ENCODE data around the gene PCDHGA5. TPM values are rescaled to one million over a fixed set of nuclear protein-coding genes. Genes with fewer than 3 reads are reported as not detected.

PCDHGA5 gene
- total RNA-seq, 1 experiment from 2014 or later: 1.3 TPM

GRCh38 chr5:141356950-141357349, 7.0 kb upstream of the PCDHGA5 start:
- Histone ChIP-seq H2BK12ac (ENCODE audit: insufficient read length, low read depth, low read length) (no peak overlapping the region), H3K23ac (ENCODE audit: insufficient read length, low read depth, low read length) (no peak overlapping the region), H3K56ac (ENCODE audit: insufficient read length, low read depth, low read length) (no peak overlapping the region), H3K79me2 (ENCODE audit: insufficient read depth, low read length) (no peaks in the 10 kb centered on the region), H3K9ac (ENCODE audit: extremely low read depth, insufficient read length, low read length) (no peak overlapping the region), H2BK20ac (ENCODE audit: low read depth, low read length, poor library complexity, severe bottlenecking) (no peak overlapping the region), H3K14ac (ENCODE audit: insufficient read depth, low read length) (no peak overlapping the region), H2BK15ac (ENCODE audit: low read depth, low read length) (no peak overlapping the region), H2BK5ac (ENCODE audit: insufficient read length, low read length) (no peak overlapping the region), H3K79me1 (ENCODE audit: insufficient read depth, low read depth, low read length, poor library complexity, severe bottlenecking) (no peaks in the 10 kb centered on the region), H3K4me1 (ENCODE audit: insufficient read depth, low read length) (no peaks in the 10 kb centered on the region), H3K23me2 (ENCODE audit: insufficient read length, low read depth, low read length, poor library complexity, severe bottlenecking) (no peaks in the 10 kb centered on the region), H3K18ac (ENCODE audit: insufficient read length, low read depth, low read length) (no peak overlapping the region), H4K8ac (replicated peaks; ENCODE audit: insufficient read length, low read depth, low read length) (no peak overlapping the region), H3K27ac (ENCODE audit: insufficient read length, low read depth, low read length) (no peak overlapping the region), H3K9me3 (ENCODE audit: control insufficient read depth, low read depth, low read length) (peaks cover 29% of the 10 kb centered on the region), H4K91ac (ENCODE audit: insufficient read length, low read depth, low read length) (no peak overlapping the region), H2AK5ac (ENCODE audit: insufficient read length, low read length) (no peak overlapping the region), H3K4ac (ENCODE audit: low read depth, low read length) (no peak overlapping the region), H3T11ph (ENCODE audit: low read length) (no peak overlapping the region), H4K5ac (ENCODE audit: insufficient read length, low read depth, low read length) (no peak overlapping the region), H2BK120ac (ENCODE audit: low read depth, low read length, poor library complexity, severe bottlenecking) (no peak overlapping the region), H4K20me1 (ENCODE audit: control insufficient read depth, insufficient read depth, insufficient read length) (no peaks in the 10 kb centered on the region), H2AFZ (ENCODE audit: low read length) (no peak overlapping the region), H3K27me3 (ENCODE audit: insufficient read depth, low read length) (no peaks in the 10 kb centered on the region), H3K4me2 (ENCODE audit: insufficient read depth, insufficient read length, low read length) (no peak overlapping the region)
- no peak for TF ChIP-seq CTCF (conservative IDR thresholded peaks at IDR 0.05)
- no CpG with 5 or more reads among the region's 19 CpGs for WGBS (ENCODE audit: extremely low coverage, insufficient read length, low lambda C conversion rate)
- Mint-ChIP-seq H3K27me3 (ENCODE audit: low read depth) (peaks cover 3% of the 10 kb centered on the region), H3K27ac (no peak overlapping the region), H3K4me3 (no peak overlapping the region), H3K9me3 (peaks cover 61 to 64% of the 10 kb centered on the region in 2 experiments), H3K36me3 (ENCODE audit: insufficient read depth in 1 of 3, low read depth in 3 of 3) (peaks cover 29 to 68% (median 50%) of the 10 kb centered on the region in 3 experiments), H3K4me1 (peaks cover 2 to 3% of the 10 kb centered on the region in 2 experiments; a peak in 2 of 4 replicates)
- no peak for DNase-seq
